Measurements from ENCODE around the gene ARL15.

The ARL15 gene

GRCh38 chr5:54146916-54147315 lies 163.5 kb downstream of the ARL15 start:
- DNase-seq: peak in 1 of 2 experiments; percentile 54

DNA sequence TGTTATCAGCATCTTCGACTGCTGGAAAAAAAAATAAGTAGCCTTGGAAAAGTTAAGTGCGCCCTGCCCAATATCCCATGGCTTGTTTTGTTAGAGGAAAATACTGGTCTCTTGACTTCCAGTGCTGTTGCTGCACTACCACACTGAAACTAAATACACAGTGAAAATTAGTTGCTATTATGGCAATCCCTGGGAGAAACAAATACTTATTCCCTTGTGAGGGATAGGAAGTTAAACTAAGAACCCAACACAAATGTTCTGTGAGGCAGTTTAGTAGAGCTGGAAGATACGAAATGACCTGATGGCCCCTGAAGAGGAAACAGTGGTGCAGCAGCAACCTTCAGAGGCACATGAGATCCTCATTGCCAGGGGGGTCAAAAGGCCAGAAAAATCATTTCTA lies 164.0 kb downstream of the ARL15 start:
- no peak for DNase-seq

- no peak for DNase-seq
Observed at GRCh38 chr5:54140247-54140840, 170.0 kb downstream of the ARL15 start.

GRCh38 chr5:54136516-54137440 lies 173.6 kb downstream of the ARL15 start:
- DNase-seq: no peak

DNA sequence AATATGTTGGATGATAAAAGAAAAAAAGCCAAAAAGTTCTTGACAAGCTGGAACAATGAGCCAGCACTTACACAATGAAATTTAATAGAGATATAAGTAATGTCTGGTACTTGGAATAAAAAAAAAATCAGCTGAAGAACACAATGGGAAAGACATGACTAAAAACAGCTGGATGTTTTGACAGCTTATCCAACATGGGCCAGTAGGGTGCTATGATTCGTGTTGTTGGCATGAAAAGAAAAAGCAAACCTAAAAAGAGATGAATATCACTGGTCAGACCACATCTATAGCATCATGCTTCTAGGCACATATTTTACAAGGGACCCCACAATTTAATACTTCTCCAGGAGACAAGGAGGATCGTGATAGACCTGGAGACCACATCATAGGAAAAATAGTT lies 175.3 kb downstream of the ARL15 start:
- DNase-seq: no peak

DNA sequence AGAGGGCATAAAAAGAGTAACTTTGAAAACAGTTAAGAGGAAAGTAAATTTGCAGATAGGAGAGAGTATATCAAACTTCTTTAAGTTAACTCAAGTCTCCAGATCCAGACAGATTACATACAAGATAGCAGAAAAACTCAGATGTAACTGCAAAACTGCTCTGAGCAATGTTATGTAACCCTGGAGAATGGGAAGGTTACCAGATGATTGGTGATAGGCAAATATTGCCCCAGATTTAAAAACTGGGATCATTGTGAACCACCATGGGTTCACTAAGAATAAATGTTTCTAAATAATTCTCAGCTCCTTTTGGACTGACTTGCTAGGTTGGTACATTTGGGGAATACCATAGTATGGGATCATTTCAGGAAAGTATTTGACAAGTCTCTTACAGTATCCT lies 176.5 kb downstream of the ARL15 start:
- no peak for DNase-seq

DNA sequence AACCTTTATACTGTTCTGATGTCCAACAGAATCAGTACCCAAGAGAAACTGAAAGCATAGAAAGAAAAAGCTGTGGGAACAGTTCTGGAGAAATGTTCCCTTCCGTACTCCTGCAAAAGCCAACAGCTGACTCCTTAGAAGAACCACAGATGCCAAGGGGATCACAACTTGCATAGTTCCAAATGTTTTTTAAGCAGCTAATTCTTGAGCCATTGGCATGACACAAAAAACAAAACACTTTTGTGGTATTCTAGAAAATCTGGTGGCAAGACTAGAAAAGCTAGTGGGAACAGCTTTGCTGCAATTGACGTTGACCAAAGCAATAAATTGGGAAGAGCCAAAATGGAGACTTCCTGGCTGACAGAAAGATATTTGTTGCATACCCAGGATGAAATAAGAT lies 189.9 kb downstream of the ARL15 start:
- DNase-seq: no peak

GRCh38 chr5:54117957-54118356 lies 192.4 kb downstream of the ARL15 start:
- DNase-seq: no peak

GRCh38 chr5:54115735-54116403 lies 194.5 kb downstream of the ARL15 start:
- peak in 1 of 2 experiments; percentile 39 for DNase-seq

DNA sequence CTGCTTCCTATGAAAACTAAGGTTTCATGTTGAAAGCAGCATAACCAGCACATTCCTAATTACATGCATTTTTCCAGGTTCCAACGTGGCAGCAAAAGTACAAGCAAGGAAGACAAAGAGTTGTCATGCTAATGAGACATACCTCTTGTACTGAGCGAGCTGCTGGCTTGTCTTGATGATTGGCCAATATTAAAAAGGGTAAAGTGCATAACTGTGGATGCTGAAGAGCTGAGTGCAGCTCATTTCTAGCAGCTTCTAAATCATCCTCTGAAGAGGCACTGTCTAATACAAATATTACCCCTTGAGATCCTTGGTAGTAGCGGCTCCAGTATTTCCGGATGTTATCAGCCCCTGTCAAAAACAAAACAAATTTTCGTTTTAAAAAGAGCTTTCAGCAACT lies 197.3 kb downstream of the ARL15 start:
- no peak for DNase-seq

DNA sequence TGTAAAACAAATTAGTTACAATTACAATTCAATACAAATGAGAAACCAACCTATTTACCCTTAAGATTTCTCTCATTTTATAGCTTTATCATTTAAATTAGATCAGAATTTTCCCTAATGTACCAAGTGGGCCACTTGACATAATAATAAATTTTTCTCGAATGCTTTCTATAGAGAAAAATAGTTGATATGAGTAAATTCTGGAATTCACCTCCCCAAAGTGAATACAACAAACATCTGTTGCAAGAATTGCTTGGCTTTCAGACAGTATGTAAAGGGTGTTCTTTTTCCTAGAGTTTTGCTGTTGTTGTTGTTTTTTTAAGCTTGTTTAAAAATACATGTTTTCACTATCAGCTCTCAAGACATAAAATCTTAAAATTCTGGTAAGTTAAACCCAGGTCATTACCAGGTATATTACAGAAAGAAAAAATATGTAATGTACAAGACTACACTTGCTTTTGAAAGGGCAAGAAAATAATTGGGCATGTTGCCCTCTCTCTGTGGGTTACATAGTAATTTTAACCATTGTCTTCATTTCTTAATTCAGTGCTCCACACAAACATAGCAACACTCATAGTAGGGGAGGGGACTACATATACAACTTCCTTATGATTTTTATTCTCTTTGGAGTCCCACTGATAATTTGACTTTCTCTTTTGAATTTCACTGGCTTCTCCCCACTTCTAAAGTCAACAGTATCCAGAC lies 200.6 kb downstream of the ARL15 start:
- no peak for DNase-seq

DNA sequence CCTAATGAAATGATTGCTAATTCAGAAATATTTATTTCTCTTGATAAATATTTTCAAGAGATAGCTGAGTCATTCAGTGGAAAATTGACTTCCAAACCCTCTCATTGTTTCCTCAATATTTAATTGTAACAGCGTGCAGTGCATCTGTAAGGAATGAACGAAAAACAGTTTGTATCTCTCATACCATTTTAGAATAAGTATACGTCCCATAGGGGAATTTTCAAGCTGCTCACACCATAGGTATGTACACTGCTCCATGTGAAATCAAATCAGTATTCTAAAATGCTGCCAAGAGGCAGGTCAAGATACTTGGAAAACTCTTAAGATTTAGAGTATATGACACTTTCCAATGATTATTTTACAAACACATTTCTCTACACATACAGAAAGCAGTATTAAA lies 202.2 kb downstream of the ARL15 start:
- DNase-seq: no peak

DNA sequence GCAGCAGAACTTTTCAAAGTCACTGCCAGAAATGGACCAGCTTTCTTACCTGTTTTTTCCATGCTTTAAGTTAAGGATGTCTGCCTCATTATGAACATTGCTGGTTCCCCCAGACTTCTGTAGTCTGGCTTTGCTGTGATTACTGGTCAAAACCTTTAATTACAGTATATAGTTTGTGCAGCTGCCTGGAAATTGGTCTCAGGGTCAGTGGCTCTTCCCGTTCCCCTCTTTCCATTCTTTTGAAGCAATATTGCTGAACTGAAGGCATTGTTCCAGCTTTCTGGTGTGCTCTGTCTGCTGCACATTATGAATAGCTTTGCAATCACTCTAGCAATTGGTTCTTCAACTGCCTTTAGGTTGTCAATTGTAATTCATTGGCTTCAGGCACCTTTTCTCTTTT lies 206.5 kb downstream of the ARL15 start:
- DNase-seq: peak; percentile 56 to 81

DNA sequence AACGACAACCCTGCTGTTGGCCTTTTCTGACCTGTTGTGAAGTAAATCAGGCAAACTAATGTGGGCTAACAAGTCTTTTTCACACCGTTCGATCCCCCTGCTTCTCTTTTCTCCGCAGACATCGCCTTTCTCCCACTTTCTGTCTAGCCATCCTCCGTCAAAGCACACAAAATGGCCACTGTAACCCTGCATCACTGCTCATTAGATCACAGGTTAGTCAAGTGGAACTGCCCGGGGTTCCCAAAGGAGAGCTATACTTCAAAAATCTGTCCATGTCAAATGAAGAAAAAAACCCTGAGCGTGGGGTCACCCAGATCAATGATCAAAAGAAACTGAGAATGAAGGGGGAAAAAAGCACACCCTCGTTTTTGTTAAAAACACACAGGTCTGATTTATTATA lies 212.1 kb downstream of the ARL15 start:
- DNase-seq: no peak

DNA sequence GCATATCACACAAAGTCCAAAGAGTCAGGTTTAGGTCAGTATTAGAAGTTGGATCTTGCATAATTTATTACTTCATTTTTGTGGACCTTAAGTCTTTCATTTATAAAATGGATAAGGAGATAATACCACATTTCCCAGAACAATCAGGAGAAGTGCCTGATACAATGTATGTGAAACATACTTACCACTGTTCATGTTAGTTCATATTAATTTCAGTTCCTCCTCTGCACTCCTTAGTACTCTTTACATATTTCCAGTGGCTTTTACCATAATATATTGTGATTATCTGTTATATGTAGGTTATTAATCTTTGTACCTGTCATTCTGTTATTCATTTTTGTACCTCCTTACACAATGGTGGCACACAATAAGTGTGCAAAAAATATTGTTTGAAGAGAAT lies 214.4 kb downstream of the ARL15 start:
- DNase-seq: no peak

DNA sequence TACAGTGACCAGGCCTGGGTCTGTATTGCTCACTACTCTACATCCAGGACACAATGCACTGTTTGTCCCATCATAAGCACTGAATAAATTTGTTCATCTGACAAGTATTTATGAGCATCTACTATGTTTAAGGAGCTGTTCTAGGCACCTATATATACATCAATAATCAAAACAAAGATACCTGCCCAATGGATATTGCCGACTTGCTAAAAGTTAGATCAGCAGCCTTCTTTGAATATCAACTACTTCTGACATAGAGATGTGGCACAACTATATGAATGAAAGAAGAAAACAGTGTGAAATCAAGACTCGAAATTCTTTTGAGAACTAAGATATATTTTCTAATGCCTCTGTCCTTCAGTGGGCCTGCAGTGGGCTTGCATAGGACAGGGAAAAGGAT lies 215.7 kb downstream of the ARL15 start:
- no peak for DNase-seq

- DNase-seq: no peak
Observed at GRCh38 chr5:54093861-54094260, 216.5 kb downstream of the ARL15 start.

DNA sequence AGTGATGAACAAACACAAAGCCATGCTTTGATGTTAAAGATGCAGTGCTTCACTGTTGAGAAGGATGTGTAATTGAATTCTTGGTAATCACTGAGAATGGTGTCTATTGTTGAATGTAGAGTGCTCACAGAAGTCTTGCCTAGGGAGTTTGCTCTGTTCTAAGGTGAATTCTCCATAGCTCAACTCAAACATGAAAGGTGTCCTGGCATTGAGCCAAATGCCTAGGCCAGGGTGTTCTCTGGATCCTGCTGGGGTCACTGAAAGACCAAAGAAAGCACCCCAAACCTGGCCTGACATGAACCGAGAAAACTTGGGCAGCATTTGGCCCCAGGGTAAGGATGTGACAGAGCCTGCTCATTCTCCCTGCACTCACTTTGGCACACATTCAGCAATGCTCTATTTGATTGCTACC lies 217.3 kb downstream of the ARL15 start:
- peak; percentile 29 to 62 for DNase-seq

DNA sequence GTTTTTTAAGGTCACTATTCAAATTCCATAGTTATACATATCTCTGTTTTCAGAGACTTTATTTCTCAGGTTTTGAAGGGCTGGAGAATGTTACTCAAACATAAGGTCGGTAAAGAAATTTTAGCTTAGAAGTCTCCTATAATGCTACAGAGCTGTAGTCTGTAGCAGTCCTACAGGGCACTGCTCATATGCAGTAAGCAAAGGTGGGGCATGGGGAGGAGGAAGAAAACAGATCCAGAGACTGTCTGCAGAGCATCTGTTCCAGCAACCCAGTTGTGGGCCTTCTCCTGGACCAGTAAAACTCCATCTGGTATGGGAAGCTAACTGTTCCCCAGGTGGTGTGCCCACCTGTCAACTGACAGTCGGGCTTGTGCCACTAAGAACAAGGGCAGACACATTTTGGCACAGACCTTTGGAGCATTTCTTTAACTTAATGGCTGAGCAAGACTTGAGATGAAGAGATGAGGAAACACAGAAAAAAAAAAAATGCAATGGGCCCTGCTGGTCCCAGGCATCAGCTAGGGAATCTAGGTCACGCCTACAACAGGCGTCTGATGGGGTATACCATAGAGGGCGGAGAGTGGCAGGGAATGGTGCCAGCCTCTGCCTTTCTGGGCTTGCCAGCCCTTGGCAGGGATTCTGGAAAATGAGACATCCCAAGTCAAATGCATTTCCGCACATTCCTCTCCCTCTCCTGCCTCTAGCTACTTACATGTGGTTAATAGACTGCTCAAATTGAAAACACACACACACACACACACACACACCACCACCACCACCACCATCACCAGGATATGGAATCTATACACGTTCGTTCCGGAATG lies 218.9 kb downstream of the ARL15 start:
- DNase-seq: no peak

GRCh38 chr5:54090495-54091120 lies 219.8 kb downstream of the ARL15 start:
- no peak for DNase-seq

- no peak for DNase-seq
Observed at GRCh38 chr5:54088081-54088480, 222.3 kb downstream of the ARL15 start.

GRCh38 chr5:54087436-54087835 lies 222.9 kb downstream of the ARL15 start:
- DNase-seq: no peak

All from NCI-H2081 (cell line).